GM18868 (cell line): ENCODE data around the gene OR6M1.

Source experiments
- ATAC-seq: cut with Tn5 transposase; IDR thresholded peaks from one replicate; pipeline ENCODE4 v1.9.1; 2021; ENCODE audit warnings: mild to moderate bottlenecking, moderate library complexity; ENCODE audit not compliant: unreplicated experiment

Gene OR6M1

GRCh38 chr11:123775715-123776549 is 30.2 kb downstream of the OR6M1 start:
- no peak for ATAC-seq

DNA sequence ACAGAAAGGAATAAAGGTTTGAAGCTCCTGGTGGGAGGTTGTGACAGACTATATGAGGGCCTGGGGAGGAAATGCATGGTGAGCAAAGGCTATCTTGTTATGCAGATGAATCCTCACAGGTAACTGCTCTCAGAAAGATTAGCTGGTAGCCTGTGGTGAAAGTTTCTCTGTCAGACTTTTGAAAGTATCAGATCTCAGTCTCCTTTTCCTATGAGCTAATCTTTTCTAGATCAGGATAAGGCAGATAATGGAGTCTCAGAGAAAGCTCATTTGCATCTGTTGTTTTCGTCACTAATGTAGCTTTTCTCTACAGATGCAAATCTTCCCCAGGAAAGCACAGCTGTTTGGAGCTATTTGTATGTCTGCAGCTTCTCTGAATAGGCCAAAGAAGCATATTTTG is 30.9 kb downstream of the OR6M1 start:
- ATAC-seq, result no peak

GRCh38 chr11:123773959-123774358 is 32.2 kb downstream of the OR6M1 start:
- ATAC-seq, result no peak

- ATAC-seq, result no peak
Measured at GRCh38 chr11:123773026-123773425, 33.1 kb downstream of the OR6M1 start.

DNA sequence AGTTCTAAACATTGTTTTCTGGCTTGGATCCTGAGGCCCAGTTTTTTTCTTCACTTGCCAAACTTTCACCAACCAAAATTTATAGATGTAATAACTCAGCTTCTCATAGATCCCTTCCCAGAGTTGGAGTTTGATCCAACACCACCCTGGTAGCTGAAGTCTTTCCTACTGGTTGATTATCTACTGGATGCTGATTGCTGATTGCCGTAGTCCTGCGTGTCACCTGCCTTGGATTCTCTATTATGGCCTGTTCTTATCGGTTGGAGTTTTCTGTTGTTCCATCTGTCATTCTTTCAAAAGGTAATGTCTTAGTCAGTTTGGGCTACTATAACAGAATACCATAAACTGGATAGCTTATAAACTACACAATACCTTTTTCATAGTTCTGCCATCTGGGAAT is 34.5 kb downstream of the OR6M1 start:
- no peak for ATAC-seq

- no peak for ATAC-seq
Measured at GRCh38 chr11:123770712-123771111, 35.4 kb downstream of the OR6M1 start.

- no peak for ATAC-seq
Measured at GRCh38 chr11:123765601-123766000, 40.5 kb downstream of the OR6M1 start.

GRCh38 chr11:123762422-123762821 is 43.7 kb downstream of the OR6M1 start:
- no peak for ATAC-seq

GRCh38 chr11:123760894-123761293 is 45.3 kb downstream of the OR6M1 start:
- peak; percentile 90 for ATAC-seq

DNA sequence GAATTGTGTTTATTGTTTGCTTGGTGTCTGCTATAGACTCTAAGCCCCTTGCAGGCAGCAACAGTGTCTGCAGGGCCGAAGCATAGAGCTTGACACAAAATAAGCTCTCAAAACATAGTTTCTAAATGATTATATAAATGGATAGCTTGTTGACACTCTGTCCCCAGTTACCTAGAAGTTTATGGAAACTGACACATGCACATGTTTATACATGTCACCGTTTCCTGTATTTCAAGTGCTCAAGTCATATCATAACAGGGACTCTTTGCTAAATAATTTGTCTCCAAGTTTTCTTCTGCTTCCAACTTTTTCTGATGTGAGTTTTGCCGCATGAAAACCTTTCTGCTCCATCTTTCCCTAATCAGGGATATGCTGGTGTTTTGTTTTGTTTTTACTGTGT is 48.2 kb downstream of the OR6M1 start:
- no peak for ATAC-seq

GRCh38 chr11:123755813-123756212 is 50.3 kb downstream of the OR6M1 start:
- no peak for ATAC-seq
